Frontal cortex (tissue), 4 donors: Measurements from ENCODE around the gene TLNRD1. TPM values are rescaled to one million over a fixed set of nuclear protein-coding genes. Genes with fewer than 3 reads are reported as not detected.

Experiments used
- DNase-seq, 2 donors: peaks; one replicate each; pipeline ENCODE4 v3.0.0; 2012; ENCODE audit warnings: low spot score in 2 of 2
- FAIRE-seq: peaks from 2 replicates; lab custom pipeline; 2012; peaks lifted over from hg19 to GRCh38; lab: Jason Lieb, UNC
- total RNA-seq: library from RNA; depleted of rRNA; stranded (reverse); fragments of >200 nt; gene quantifications from one replicate; pipeline ENCODE4 v1.2.3, GENCODE V29; 2014
- donor health status: control.
- donor health status: control.
- donor health status: control.

The TLNRD1 gene
- total RNA-seq, 1 donor from 2014 or later, result 6.1 TPM

GRCh38 chr15:81023483-81024264 is 23.0 kb downstream of the TLNRD1 start:
- DNase-seq (peak in 1 of 2 donors; percentile 30), FAIRE-seq (no peak)

- DNase-seq, result no peak
- no peak for FAIRE-seq
These were observed 23.6 kb downstream of the TLNRD1 start for GRCh38 chr15:81024265-81024872.

- FAIRE-seq, result no peak
- DNase-seq, result no peak
These were observed 24.2 kb downstream of the TLNRD1 start for GRCh38 chr15:81024936-81025335.

- DNase-seq, result no peak
- FAIRE-seq, result no peak
These were observed 25.1 kb downstream of the TLNRD1 start for GRCh38 chr15:81025721-81026370.

GRCh38 chr15:81026836-81027599 is 26.3 kb downstream of the TLNRD1 start:
- FAIRE-seq (no peak), DNase-seq (no peak)

- FAIRE-seq, result no peak
- no peak for DNase-seq
These were observed 28.9 kb downstream of the TLNRD1 start for GRCh38 chr15:81029414-81030300.

- DNase-seq (no peak), FAIRE-seq (no peak)
These were observed 29.6 kb downstream of the TLNRD1 start for GRCh38 chr15:81030301-81030750.

GRCh38 chr15:81031203-81031602 is 30.5 kb downstream of the TLNRD1 start:
- DNase-seq, result no peak
- FAIRE-seq, result no peak

- FAIRE-seq, result no peak
- no peak for DNase-seq
These were observed 31.6 kb downstream of the TLNRD1 start for GRCh38 chr15:81032355-81032754.

- FAIRE-seq (no peak), DNase-seq (no peak)
These were observed 32.1 kb downstream of the TLNRD1 start for GRCh38 chr15:81032818-81033217.

- DNase-seq (no peak), FAIRE-seq (no peak)
These were observed 32.8 kb downstream of the TLNRD1 start for GRCh38 chr15:81033508-81033907.

- no peak for FAIRE-seq
- DNase-seq, result no peak
These were observed 37.4 kb downstream of the TLNRD1 start for GRCh38 chr15:81037952-81038743.

GRCh38 chr15:81038975-81039607 is 38.4 kb downstream of the TLNRD1 start:
- no peak for FAIRE-seq
- no peak for DNase-seq

GRCh38 chr15:81040757-81041156 is 40.0 kb downstream of the TLNRD1 start:
- no peak for FAIRE-seq
- no peak for DNase-seq

- no peak for FAIRE-seq
These were observed 42.7 kb downstream of the TLNRD1 start for GRCh38 chr15:81043281-81043934.

GRCh38 chr15:81043935-81044575 is 43.3 kb downstream of the TLNRD1 start:
- FAIRE-seq (no peak), DNase-seq (no peak)

More at GRCh38 chr15:81043281-81043934, 42.7 kb downstream of the TLNRD1 start:
- no peak for DNase-seq

GRCh38 chr15:81046290-81046689 is 45.6 kb downstream of the TLNRD1 start:
- no peak for DNase-seq
- no peak for FAIRE-seq
